HepG2 (cell line): Measurements from ENCODE around the gene SSU72. TPM values are rescaled to one million over a fixed set of nuclear protein-coding genes. Genes with fewer than 3 reads are reported as not detected.
A peak's percentile ranks its signal among the peaks of the same experiment; 100 is the strongest.

Experiments used
- ATRX ChIP-seq: sonication (generic); formaldehyde crosslinking; IDR thresholded peaks from 2 replicates; pipeline ENCODE4 v1.4.0; 2020; ENCODE audit warnings: missing genetic modification reagents, borderline replicate concordance
- HMG20B ChIP-seq: conservative IDR thresholded peaks from 2 replicates; pipeline ENCODE4 v1.6.1; 2016; ENCODE audit warnings: missing genetic modification reagents, missing compliant biosample characterization
- KMT2A ChIP-seq: sonication (generic); formaldehyde crosslinking; IDR thresholded peaks from 2 replicates; pipeline ENCODE4 v1.4.0; 2020; ENCODE audit warnings: missing genetic modification reagents
- PRMT3 ChIP-seq: sonication (generic); formaldehyde crosslinking; IDR thresholded peaks from 2 replicates; pipeline ENCODE4 v1.8.1; 2022; ENCODE audit warnings: low read depth, mild to moderate bottlenecking, moderate library complexity, missing genetic modification reagents, borderline replicate concordance
- TSC22D2 ChIP-seq: sonication (generic); formaldehyde crosslinking; IDR thresholded peaks from 2 replicates; pipeline ENCODE4 v1.5.1; 2020; ENCODE audit warnings: missing genetic modification reagents, mild to moderate bottlenecking, borderline replicate concordance
- ZNF251 ChIP-seq: sonication (generic); formaldehyde crosslinking; IDR thresholded peaks from 2 replicates; pipeline ENCODE4 v1.9.0; 2021; ENCODE audit warnings: mild to moderate bottlenecking, missing genetic modification reagents
- ZNF629 ChIP-seq: sonication (generic); formaldehyde crosslinking; conservative IDR thresholded peaks from 2 replicates; pipeline ENCODE4 v1.5.0; 2020; ENCODE audit warnings: missing genetic modification reagents
- polyA plus RNA-seq, 8 experiments: library from polyadenylated mRNA; depleted of rRNA in 3 of 8; stranded (reverse) in 7 of 8; unstranded in 1 of 8; fragments of >200 nt; fragmentation: Illumina TruSeq in 4 of 8; extraction: Trizol in 4 of 8; gene quantifications; 2 replicates each; pipeline versions ENCODE4 v1.2.1 to v1.2.3, GENCODE V29; 2011 to 2016; ENCODE audit warnings: low read depth in 4 of 8, missing spikeins in 1 of 8, mixed read lengths in 1 of 8; ENCODE audit not compliant: insufficient read depth in 1 of 8
- total RNA-seq, 5 experiments: library from RNA; depleted of rRNA; stranded (reverse); fragments of >200 nt; fragmentation: Illumina TruSeq; extraction: Trizol; gene quantifications; 2 replicates each; pipeline ENCODE4 v1.2.3, GENCODE V29; 2016; ENCODE audit warnings: low read depth in 1 of 5
- TF ChIP-seq, protein P1 (sequence below), 2 experiments: sonication (generic) in 1 of 2; formaldehyde crosslinking in 1 of 2; IDR thresholded peaks; 2 replicates each; pipeline versions ENCODE4 v1.6.1 to v1.9.0; 2014 to 2022; ENCODE audit warnings: antibody characterized with exemption in 1 of 2, borderline replicate concordance in 1 of 2, inconsistent platforms in 1 of 2, low read depth in 1 of 2, missing genetic modification reagents in 1 of 2
- TF ChIP-seq, protein P2 (sequence below): sonication (generic); formaldehyde crosslinking; IDR thresholded peaks from 2 replicates; pipeline ENCODE4 v1.5.1; 2020; ENCODE audit warnings: mild to moderate bottlenecking, missing genetic modification reagents, borderline replicate concordance
- TF ChIP-seq, protein P3 (sequence below): IDR thresholded peaks from 2 replicates; pipeline ENCODE4 v1.6.1; 2012; ENCODE audit warnings: inconsistent platforms
- TF ChIP-seq, protein P4 (sequence below), 2 experiments: sonication (generic) in 1 of 2; formaldehyde crosslinking in 1 of 2; IDR thresholded peaks; 2 replicates each; pipeline versions ENCODE4 v1.5.1 to v1.6.1; 2011 to 2020; ENCODE audit warnings: borderline replicate concordance in 1 of 2, low read depth in 1 of 2, low read length in 1 of 2, mild to moderate bottlenecking in 1 of 2, missing genetic modification reagents in 1 of 2, moderate library complexity in 1 of 2

SSU72 gene
- total and polyA plus RNA-seq, 2 of the 13 experiments (the other 11 are each of a cell fraction or from before 2014, with no cell fraction given): 42.8 to 67.1 TPM

DNA sequence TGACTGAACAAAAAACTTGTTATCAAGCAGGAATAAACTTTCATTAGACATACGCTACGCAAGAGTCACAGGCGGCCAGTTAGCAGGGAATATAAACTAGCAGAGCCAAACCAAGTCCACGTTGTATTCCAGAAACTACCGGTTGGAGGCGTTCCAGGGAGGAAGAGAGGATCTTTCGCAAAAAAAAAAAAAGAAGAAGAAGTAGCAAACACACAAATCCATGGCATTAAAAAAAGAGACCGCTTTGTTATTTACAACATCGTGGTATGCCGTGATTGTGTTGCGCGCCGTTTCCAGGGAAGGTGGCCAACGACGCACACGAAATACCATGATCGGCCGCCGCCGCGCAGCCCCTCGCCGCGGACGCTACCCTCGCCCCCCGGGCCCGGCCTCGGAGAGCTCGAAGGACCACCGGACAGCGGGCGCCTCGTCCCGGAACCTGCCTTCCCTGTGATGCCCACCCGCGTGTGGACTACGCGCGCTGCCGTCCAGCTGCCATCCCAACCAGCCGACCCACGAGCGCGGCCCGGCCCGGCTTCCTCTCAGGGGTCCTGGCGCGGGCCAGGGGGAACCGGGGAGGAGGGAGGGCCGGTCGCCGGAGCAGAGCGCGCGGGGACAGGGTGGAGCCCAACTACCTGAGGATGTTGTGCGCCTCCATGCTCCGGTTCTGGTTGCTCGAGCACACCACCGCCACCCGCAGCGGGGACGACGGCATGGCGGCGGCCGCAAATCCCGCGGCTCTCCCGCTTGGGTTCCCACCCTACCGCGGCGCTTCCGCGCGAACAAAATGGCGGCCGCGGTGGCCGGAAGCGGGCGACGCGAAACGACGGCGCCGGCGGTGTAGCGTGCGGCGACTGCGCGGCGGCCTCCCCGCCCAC is 581 bp downstream of the SSU72 start (continued):
- no peak; the same call in 1 of the 2 replicates for TF ChIP-seq KMT2A (CRISPR knock-in tag)
- no peak for TF ChIP-seq ATRX (CRISPR knock-in tag)
- TF ChIP-seq, protein P1, sequence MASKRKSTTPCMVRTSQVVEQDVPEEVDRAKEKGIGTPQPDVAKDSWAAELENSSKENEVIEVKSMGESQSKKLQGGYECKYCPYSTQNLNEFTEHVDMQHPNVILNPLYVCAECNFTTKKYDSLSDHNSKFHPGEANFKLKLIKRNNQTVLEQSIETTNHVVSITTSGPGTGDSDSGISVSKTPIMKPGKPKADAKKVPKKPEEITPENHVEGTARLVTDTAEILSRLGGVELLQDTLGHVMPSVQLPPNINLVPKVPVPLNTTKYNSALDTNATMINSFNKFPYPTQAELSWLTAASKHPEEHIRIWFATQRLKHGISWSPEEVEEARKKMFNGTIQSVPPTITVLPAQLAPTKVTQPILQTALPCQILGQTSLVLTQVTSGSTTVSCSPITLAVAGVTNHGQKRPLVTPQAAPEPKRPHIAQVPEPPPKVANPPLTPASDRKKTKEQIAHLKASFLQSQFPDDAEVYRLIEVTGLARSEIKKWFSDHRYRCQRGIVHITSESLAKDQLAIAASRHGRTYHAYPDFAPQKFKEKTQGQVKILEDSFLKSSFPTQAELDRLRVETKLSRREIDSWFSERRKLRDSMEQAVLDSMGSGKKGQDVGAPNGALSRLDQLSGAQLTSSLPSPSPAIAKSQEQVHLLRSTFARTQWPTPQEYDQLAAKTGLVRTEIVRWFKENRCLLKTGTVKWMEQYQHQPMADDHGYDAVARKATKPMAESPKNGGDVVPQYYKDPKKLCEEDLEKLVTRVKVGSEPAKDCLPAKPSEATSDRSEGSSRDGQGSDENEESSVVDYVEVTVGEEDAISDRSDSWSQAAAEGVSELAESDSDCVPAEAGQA (IDR thresholded peaks at IDR 0.05; ENCODE audit: low read depth): no peak
- TF ChIP-seq, protein P1 (CRISPR knock-in tag; IDR thresholded peaks at IDR 0.05; ENCODE audit: borderline replicate concordance): no peak
- TF ChIP-seq, protein P2, sequence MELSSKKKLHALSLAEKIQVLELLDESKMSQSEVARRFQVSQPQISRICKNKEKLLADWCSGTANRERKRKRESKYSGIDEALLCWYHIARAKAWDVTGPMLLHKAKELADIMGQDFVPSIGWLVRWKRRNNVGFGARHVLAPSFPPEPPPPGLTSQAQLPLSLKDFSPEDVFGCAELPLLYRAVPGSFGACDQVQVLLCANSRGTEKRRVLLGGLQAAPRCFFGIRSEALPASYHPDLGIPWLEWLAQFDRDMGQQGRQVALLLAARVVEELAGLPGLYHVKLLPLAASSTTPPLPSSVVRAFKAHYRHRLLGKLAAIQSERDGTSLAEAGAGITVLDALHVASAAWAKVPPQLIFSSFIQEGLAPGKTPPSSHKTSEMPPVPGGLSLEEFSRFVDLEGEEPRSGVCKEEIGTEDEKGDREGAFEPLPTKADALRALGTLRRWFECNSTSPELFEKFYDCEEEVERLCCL (CRISPR knock-in tag): no peak
- no peak for TF ChIP-seq ZNF629
- TF ChIP-seq, protein P3, sequence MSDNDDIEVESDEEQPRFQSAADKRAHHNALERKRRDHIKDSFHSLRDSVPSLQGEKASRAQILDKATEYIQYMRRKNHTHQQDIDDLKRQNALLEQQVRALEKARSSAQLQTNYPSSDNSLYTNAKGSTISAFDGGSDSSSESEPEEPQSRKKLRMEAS: peak; percentile 48; the same call in 1 of the 2 replicates
- TF ChIP-seq TSC22D2 (CRISPR knock-in tag): no peak
- TF ChIP-seq PRMT3 (CRISPR knock-in tag): no peak
- TF ChIP-seq, protein P4, sequence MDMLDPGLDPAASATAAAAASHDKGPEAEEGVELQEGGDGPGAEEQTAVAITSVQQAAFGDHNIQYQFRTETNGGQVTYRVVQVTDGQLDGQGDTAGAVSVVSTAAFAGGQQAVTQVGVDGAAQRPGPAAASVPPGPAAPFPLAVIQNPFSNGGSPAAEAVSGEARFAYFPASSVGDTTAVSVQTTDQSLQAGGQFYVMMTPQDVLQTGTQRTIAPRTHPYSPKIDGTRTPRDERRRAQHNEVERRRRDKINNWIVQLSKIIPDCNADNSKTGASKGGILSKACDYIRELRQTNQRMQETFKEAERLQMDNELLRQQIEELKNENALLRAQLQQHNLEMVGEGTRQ (IDR thresholded peaks at IDR 0.05; ENCODE audit: low read depth, low read length): no peak
- TF ChIP-seq, protein P4 (CRISPR knock-in tag; IDR thresholded peaks at IDR 0.05; ENCODE audit: borderline replicate concordance): no peak
- 0 out of 2 replicates have a peak, but pooled peaks have one; percentile 11 for TF ChIP-seq HMG20B (CRISPR knock-in tag)
- no peak for TF ChIP-seq ZNF251 (CRISPR knock-in tag)
